ENCODE measurements around the gene NFKB2.
A peak's percentile ranks its signal among the peaks of the same experiment; 100 is the strongest.

Gene NFKB2

DNA sequence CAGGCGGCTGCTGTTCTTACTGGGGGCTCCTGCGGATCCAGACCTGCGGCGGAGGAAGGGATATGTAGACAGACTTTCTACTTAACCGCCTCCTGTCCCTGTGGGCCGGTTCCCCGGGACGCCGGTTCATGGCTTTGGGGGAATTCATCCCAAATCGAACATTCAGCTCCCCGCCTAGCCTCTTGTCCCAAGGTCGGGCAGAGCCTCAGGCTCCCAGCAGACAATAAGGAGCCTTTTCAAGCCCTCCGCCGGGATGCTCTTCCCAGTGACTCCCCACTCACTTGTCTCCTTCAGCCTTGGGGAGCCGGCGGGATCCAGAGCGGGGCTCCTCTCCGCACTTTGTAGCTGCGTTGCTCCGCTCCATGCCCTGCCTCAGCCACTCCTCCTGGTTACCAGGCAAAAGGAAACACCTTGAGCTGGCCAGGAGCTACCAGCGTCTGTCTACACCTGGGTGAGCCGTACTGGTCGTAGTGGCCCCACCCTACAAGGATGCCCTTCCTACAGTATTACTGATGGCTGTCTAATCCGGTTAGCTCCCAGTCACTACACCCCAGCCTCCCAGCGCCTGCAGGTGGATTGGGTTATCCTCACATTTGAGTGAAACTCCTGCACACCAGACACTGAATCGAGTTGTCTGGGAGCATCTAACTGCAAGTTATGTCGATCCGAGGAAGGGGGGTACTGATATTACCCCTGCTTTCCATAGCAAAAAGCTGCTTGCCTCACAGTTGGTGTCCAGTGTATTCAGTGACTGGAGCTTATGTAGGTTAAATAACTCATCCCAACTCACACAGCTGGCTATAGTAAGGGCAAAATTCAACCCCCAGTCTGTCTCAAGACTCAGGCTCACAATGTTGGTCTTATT, 55.8 kb downstream of the NFKB2 start, which contains the start of gene C10orf95:
Gene C10orf95, minus strand, starts transcription at position 439 of the 865 bp plus-strand sequence. CDS start 450 bp downstream, outside the sequence.
- DNase-seq = peak in 1 of 4 experiments; percentile 34

Data from suppressor macrophage (primary cell).